ENCODE results near the gene PLEKHB1. TPM values are rescaled to one million over a fixed set of nuclear protein-coding genes. Genes with fewer than 3 reads are reported as not detected.

The PLEKHB1 gene
- total RNA-seq, 1 experiment from 2014 or later = 22.9 TPM

GRCh38 chr11:73659961-73660360 lies 13.6 kb downstream of the PLEKHB1 start:
- Histone ChIP-seq H3K27me3 (ENCODE audit: insufficient read depth, low read length) (no peaks in the 10 kb centered on the region), H3K4me1 (ENCODE audit: control insufficient read depth in 1 of 2, insufficient read depth in 2 of 2, low read length in 2 of 2) (peaks cover 5 to 20% of the 10 kb centered on the region in 2 experiments), H3K9ac (ENCODE audit: low read length) (no peak overlapping the region), H3K9me3 (ENCODE audit: control insufficient read depth in 1 of 2, insufficient read depth in 1 of 2, low read depth in 1 of 2, low read length in 2 of 2) (no peaks in the 10 kb centered on the region), H3K27ac (ENCODE audit: low read depth, low read length) (no peak overlapping the region), H3K79me2 (ENCODE audit: insufficient read depth, low read length) (no peaks in the 10 kb centered on the region), H4K20me1 (ENCODE audit: insufficient read depth) (no peaks in the 10 kb centered on the region), H3K36me3 (ENCODE audit: control insufficient read depth in 1 of 2, insufficient read depth in 2 of 2, low read length in 2 of 2) (no peaks in the 10 kb centered on the region), H3K9me2 (ENCODE audit: insufficient read depth) (no peaks in the 10 kb centered on the region), H2AFZ (ENCODE audit: low read depth, low read length, poor library complexity, severe bottlenecking) (no peak overlapping the region), H3K4me3 (replicated peaks in 1 of 2; ENCODE audit: low read depth in 1 of 2, low read length in 2 of 2) (no peak overlapping the region), H3K4me2 (ENCODE audit: low read length) (no peak overlapping the region)
- ChIA-PET RAD21 (ENCODE audit: low non-redundant PET in 1 of 2, low total read pairs in 2 of 2, uncharacterized antibody in 2 of 2, unreplicated experiment in 2 of 2) (interaction anchor here (1.1 to 2.9 kb wide), 5 partner anchors 34 to 257 kb away, joined by 3 to 21 read pairs (median 6); no protein-coding TSS in a partner anchor), POLR2A (interaction anchor here (1.4 kb wide), 1 partner anchor 309 kb away, joined by 3 read pairs; no protein-coding TSS in a partner anchor), CTCF (interaction anchor here (0.7 to 5.0 kb wide), 8 partner anchors 34 to 353 kb away, joined by 3 to 79 read pairs (median 12); no protein-coding TSS in a partner anchor)
- intact Hi-C loops (cut with micrococcal nuclease) = loop anchor here (2.0 kb wide), 2 partner anchors 309 to 353 kb away; no protein-coding TSS in a partner anchor
- ATAC-seq (no peak), DNase-seq (ENCODE audit: low read depth, low spot score) (no peak)
- BruUV-seq (replicated peaks) = no TSS peak
- TF ChIP-seq MAX (IDR thresholded peaks at IDR 0.05) = no peak
- no peak for TF ChIP-seq YY1 (IDR thresholded peaks at IDR 0.05; ENCODE audit: extremely low read depth, insufficient replicate concordance, low read depth, low read length)
- TF ChIP-seq CTCF (IDR thresholded peaks at IDR 0.05 in 2 of 3, conservative IDR thresholded peaks at IDR 0.05 in 1 of 3; ENCODE audit: borderline replicate concordance in 1 of 3, insufficient read depth in 1 of 3, low read depth in 2 of 3, low read length in 2 of 3) = no peak
- TF ChIP-seq SRF (IDR thresholded peaks at IDR 0.05; ENCODE audit: low read depth) = no peak
- TF ChIP-seq ELF1 (IDR thresholded peaks at IDR 0.05; ENCODE audit: borderline replicate concordance, low read depth) = no peak
- TF ChIP-seq EGR1 (IDR thresholded peaks at IDR 0.05; ENCODE audit: low read depth) = no peak
- TF ChIP-seq SP1 (IDR thresholded peaks at IDR 0.05; ENCODE audit: low read depth) = no peak

Measured in HCT116 (cell line).